H1 (cell line): ENCODE data around the gene SLC7A10. TPM values are rescaled to one million over a fixed set of nuclear protein-coding genes. Genes with fewer than 3 reads are reported as not detected.

Source experiments
- CTCF ChIA-PET: fragments of 300-600 bp; sonication (Branson Sonifier 250); formaldehyde crosslinking; loops from one replicate; lab custom pipeline; 2021; ENCODE audit not compliant: partially characterized antibody; lab: Charles Lee
- POLR2A ChIA-PET: fragments of 300-600 bp; sonication (Branson Sonifier 250); formaldehyde crosslinking; loops from one replicate; lab custom pipeline; 2021; ENCODE audit warnings: inconsistent platforms; ENCODE audit not compliant: partially characterized antibody; lab: Charles Lee
- DNase-seq, 2 experiments: peaks; one replicate each; pipeline versions ENCODE4 v3.0.0 to v3.0.0-alpha.2; 2010 to 2022; ENCODE audit warnings: low spot score in 2 of 2, low read depth in 1 of 2, mixed read lengths in 1 of 2
- FAIRE-seq: peaks from 2 replicates; lab custom pipeline; 2011; peaks lifted over from hg19 to GRCh38; lab: Jason Lieb, UNC
- H2AFZ ChIP-seq: 2 replicates; pipeline ENCODE4 v1.8.1; 2012; ENCODE audit warnings: low read length, inconsistent platforms
- H2AK5ac ChIP-seq: 2 replicates; pipeline ENCODE4 v1.6.1; 2013; ENCODE audit warnings: low read depth, low read length
- H2BK120ac ChIP-seq: replicated peaks from 2 replicates; pipeline ENCODE3; 2013; ENCODE audit warnings: low read depth, low read length, inconsistent platforms
- H2BK12ac ChIP-seq: 2 replicates; pipeline ENCODE4 v1.6.1; 2013; ENCODE audit warnings: low read depth, low read length
- H2BK15ac ChIP-seq: 2 replicates; pipeline ENCODE4 v1.6.1; 2013; ENCODE audit warnings: low read length
- H2BK20ac ChIP-seq: 2 replicates; pipeline ENCODE4 v1.6.1; 2013; ENCODE audit warnings: low read length
- H2BK5ac ChIP-seq: 2 replicates; pipeline ENCODE4 v1.6.1; 2013; ENCODE audit warnings: low read depth, low read length
- H3K14ac ChIP-seq: 2 replicates; pipeline ENCODE4 v1.6.1; 2013; ENCODE audit warnings: inconsistent platforms; ENCODE audit not compliant: insufficient read length
- H3K18ac ChIP-seq: 2 replicates; pipeline ENCODE4 v1.6.1; 2013; ENCODE audit warnings: low read length; ENCODE audit errors: extremely low read depth
- H3K23ac ChIP-seq: 2 replicates; pipeline ENCODE4 v1.6.1; 2013; ENCODE audit warnings: inconsistent platforms; ENCODE audit not compliant: insufficient read length
- H3K23me2 ChIP-seq: 2 replicates; pipeline ENCODE4 v1.6.1; 2013; ENCODE audit warnings: low read depth, low read length
- H3K27ac ChIP-seq: 2 replicates; pipeline ENCODE4 v1.6.1; 2011; ENCODE audit warnings: low read depth, low read length, inconsistent platforms
- H3K27me3 ChIP-seq, 4 experiments: replicated peaks in 1 of 4; 1 replicate in 1 of 4; 2 replicates in 3 of 4; pipeline versions ENCODE4 v1.6.1 to v1.8.1; 2011 to 2013; ENCODE audit warnings: low read length in 3 of 4, mild to moderate bottlenecking in 3 of 4, inconsistent platforms in 2 of 4, mixed read lengths in 2 of 4, moderate library complexity in 1 of 4; ENCODE audit not compliant: control insufficient read depth in 3 of 4, insufficient read depth in 3 of 4; ENCODE audit errors: extremely low read depth in 1 of 4
- H3K36me3 ChIP-seq, 4 experiments: 2 replicates each; pipeline versions ENCODE4 v1.6.1 to v1.8.1; 2011 to 2013; ENCODE audit warnings: mild to moderate bottlenecking in 4 of 4, low read length in 3 of 4, moderate library complexity in 2 of 4, control low read depth in 1 of 4, inconsistent platforms in 1 of 4; ENCODE audit not compliant: insufficient read depth in 4 of 4, control insufficient read depth in 2 of 4
- H3K4ac ChIP-seq: replicated peaks from 2 replicates; pipeline ENCODE3; 2013; ENCODE audit warnings: low read length, low read depth, mixed read lengths, inconsistent platforms; ENCODE audit not compliant: insufficient read length
- H3K4me1 ChIP-seq, 4 experiments: replicated peaks in 1 of 4; 1 replicate in 1 of 4; 2 replicates in 3 of 4; pipeline versions ENCODE4 v1.6.1 to v1.8.1; 2011 to 2013; ENCODE audit warnings: low read length in 3 of 4, inconsistent platforms in 2 of 4, mixed read lengths in 1 of 4; ENCODE audit not compliant: insufficient read depth in 4 of 4, control insufficient read depth in 3 of 4
- H3K4me2 ChIP-seq, 2 experiments: 2 replicates each; pipeline versions ENCODE4 v1.6.1 to v1.8.1; 2011 to 2013; ENCODE audit warnings: low read depth in 2 of 2, low read length in 2 of 2, control low read depth in 1 of 2, inconsistent platforms in 1 of 2, mild to moderate bottlenecking in 1 of 2; ENCODE audit not compliant: insufficient read depth in 1 of 2
- H3K4me3 ChIP-seq, 4 experiments: fragments of 200-600, 300-600 bp in 1 of 4; sonication (generic), shearing (Covaris generic), sonication (Bioruptor Twin) in 1 of 4; 2 replicates each; pipeline versions ENCODE4 v1.5.1 to v1.8.1; 2011 to 2016; ENCODE audit warnings: low read length in 4 of 4, low read depth in 3 of 4, control low read depth in 2 of 4, inconsistent platforms in 2 of 4, mild to moderate bottlenecking in 2 of 4, mixed read lengths in 1 of 4, moderate library complexity in 1 of 4; ENCODE audit not compliant: insufficient read depth in 2 of 4; ENCODE audit errors: extremely low read depth in 1 of 4
- H3K56ac ChIP-seq: replicated peaks from 2 replicates; pipeline ENCODE3; 2013; ENCODE audit warnings: low read depth, mild to moderate bottlenecking, mixed read lengths, low read length, inconsistent platforms; ENCODE audit not compliant: insufficient read length
- H3K79me1 ChIP-seq: 2 replicates; pipeline ENCODE4 v1.6.1; 2013; ENCODE audit warnings: low read depth, low read length, control low read depth
- H3K79me2 ChIP-seq, 2 experiments: 2 replicates each; pipeline versions ENCODE4 v1.6.1 to v1.8.1; 2012 to 2013; ENCODE audit warnings: low read length in 2 of 2, mild to moderate bottlenecking in 2 of 2, inconsistent platforms in 1 of 2; ENCODE audit not compliant: insufficient read depth in 2 of 2, control insufficient read depth in 1 of 2
- H3K9ac ChIP-seq, 4 experiments: replicated peaks in 1 of 4; 1 replicate in 1 of 4; 2 replicates in 3 of 4; pipeline versions ENCODE4 v1.6.1 to v1.8.1; 2011 to 2013; ENCODE audit warnings: low read depth in 3 of 4, low read length in 3 of 4, control low read depth in 2 of 4, mild to moderate bottlenecking in 2 of 4, moderate library complexity in 2 of 4, inconsistent platforms in 1 of 4; ENCODE audit errors: extremely low read depth in 1 of 4
- H3K9me3 ChIP-seq, 2 experiments: 2 replicates each; pipeline versions ENCODE4 v1.6.1 to v1.8.1; 2012 to 2013; ENCODE audit warnings: mild to moderate bottlenecking in 2 of 2, moderate library complexity in 2 of 2, control low read depth in 1 of 2, inconsistent platforms in 1 of 2, low read depth in 1 of 2, low read length in 1 of 2, mixed read lengths in 1 of 2; ENCODE audit not compliant: insufficient read depth in 2 of 2
- H4K20me1 ChIP-seq, 2 experiments: replicated peaks in 1 of 2; 2 replicates each; pipeline versions ENCODE3 to v1.8.1; 2011 to 2013; ENCODE audit warnings: inconsistent platforms in 2 of 2, low read length in 2 of 2, mild to moderate bottlenecking in 1 of 2; ENCODE audit not compliant: insufficient read depth in 2 of 2, control insufficient read depth in 1 of 2
- H4K5ac ChIP-seq: 2 replicates; pipeline ENCODE4 v1.6.1; 2013; ENCODE audit warnings: low read length, low read depth, mixed read lengths, inconsistent platforms; ENCODE audit not compliant: insufficient read length
- H4K8ac ChIP-seq: 2 replicates; pipeline ENCODE4 v1.8.0; 2013; ENCODE audit warnings: mild to moderate bottlenecking, moderate library complexity, low read length, inconsistent platforms; ENCODE audit not compliant: insufficient read depth; ENCODE audit errors: extremely low read depth
- H4K91ac ChIP-seq: replicated peaks from 2 replicates; pipeline ENCODE3; 2013; ENCODE audit warnings: low read length, mixed read lengths, inconsistent platforms; ENCODE audit not compliant: insufficient read length
- CEBPB ChIP-seq: IDR thresholded peaks from 2 replicates; pipeline ENCODE4 v1.6.1; 2012; ENCODE audit warnings: low read depth, low read length
- HDAC6 ChIP-seq: IDR thresholded peaks from one replicate; pipeline ENCODE4 v1.7.1; 2012; ENCODE audit warnings: low read depth, mild to moderate bottlenecking, inconsistent platforms, low read length, moderate library complexity
- KDM5A ChIP-seq: fragments of 200-600 bp; IDR thresholded peaks from 2 replicates; pipeline ENCODE4 v1.7.1; 2012; ENCODE audit warnings: mild to moderate bottlenecking, low read length, inconsistent platforms, mixed read lengths
- NRF1 ChIP-seq: IDR thresholded peaks from 2 replicates; pipeline ENCODE4 v1.6.1; 2011; ENCODE audit warnings: mild to moderate bottlenecking, low read depth, low read length, improper control_type of control experiment
- RAD21 ChIP-seq, 2 experiments: IDR thresholded peaks in 1 of 2; conservative IDR thresholded peaks in 1 of 2; 2 replicates each; pipeline ENCODE4 v1.6.1; 2011; ENCODE audit warnings: low read depth in 2 of 2, low read length in 2 of 2, improper control_type of control experiment in 1 of 2, inconsistent platforms in 1 of 2, mild to moderate bottlenecking in 1 of 2, moderate library complexity in 1 of 2
- RXRA ChIP-seq: IDR thresholded peaks from 2 replicates; pipeline ENCODE4 v1.6.1; 2011; ENCODE audit warnings: low read depth, mild to moderate bottlenecking, low read length, moderate library complexity; ENCODE audit not compliant: insufficient read depth
- YY1 ChIP-seq: IDR thresholded peaks from 2 replicates; pipeline ENCODE4 v1.6.1; 2011; ENCODE audit warnings: low read depth, mild to moderate bottlenecking, low read length
- WGBS, 2 experiments: shearing (Covaris generic) in 1 of 2; methylation state at CpG; one replicate each; pipeline versions ENCODE4 v1.1.6 to v1.1.7; 2013 to 2015; ENCODE audit warnings: low lambda C conversion rate in 2 of 2, mixed read lengths in 2 of 2, inconsistent platforms in 1 of 2, low coverage in 1 of 2, missing lambda C conversion rate in 1 of 2; ENCODE audit not compliant: insufficient replicate concordance in 2 of 2, insufficient coverage in 1 of 2, insufficient read length in 1 of 2; ENCODE audit errors: extremely low coverage in 1 of 2, missing lambda C conversion rate in 1 of 2; 5-methylcytosine and 5-hydroxymethylcytosine counted together
- polyA plus RNA-seq, 7 experiments: library from polyadenylated mRNA; depleted of rRNA in 3 of 7; stranded (reverse) in 5 of 7; unstranded in 2 of 7; fragments of >200 nt in 5 of 7; fragments of 200-250 nt in 2 of 7; gene quantifications; 1 replicate in 5 of 7; 2 replicates in 1 of 7; 4 replicates in 1 of 7; pipeline versions ENCODE4 v1.2.1 to v1.2.3, GENCODE V29; 2011 to 2013; ENCODE audit warnings: missing spikeins in 2 of 7, mixed read lengths in 2 of 7
- total RNA-seq: library from RNA; stranded (reverse); fragmentation: NEBNext Ultra II Directional; extraction: Animal tissue kit (Norgen Biotek cat#: 25700); gene quantifications from 2 replicates; pipeline ENCODE4 v1.2.1, GENCODE V29; 2021
- TF ChIP-seq, protein P1 (sequence below): IDR thresholded peaks from 2 replicates; pipeline ENCODE4 v1.6.1; 2012; ENCODE audit warnings: inconsistent platforms

SLC7A10 gene
- total and polyA plus RNA-seq, 2 of the 8 experiments (the other 6 are each of a cell fraction or from before 2014, with no cell fraction given) = 3.7 to 7.1 TPM

DNA sequence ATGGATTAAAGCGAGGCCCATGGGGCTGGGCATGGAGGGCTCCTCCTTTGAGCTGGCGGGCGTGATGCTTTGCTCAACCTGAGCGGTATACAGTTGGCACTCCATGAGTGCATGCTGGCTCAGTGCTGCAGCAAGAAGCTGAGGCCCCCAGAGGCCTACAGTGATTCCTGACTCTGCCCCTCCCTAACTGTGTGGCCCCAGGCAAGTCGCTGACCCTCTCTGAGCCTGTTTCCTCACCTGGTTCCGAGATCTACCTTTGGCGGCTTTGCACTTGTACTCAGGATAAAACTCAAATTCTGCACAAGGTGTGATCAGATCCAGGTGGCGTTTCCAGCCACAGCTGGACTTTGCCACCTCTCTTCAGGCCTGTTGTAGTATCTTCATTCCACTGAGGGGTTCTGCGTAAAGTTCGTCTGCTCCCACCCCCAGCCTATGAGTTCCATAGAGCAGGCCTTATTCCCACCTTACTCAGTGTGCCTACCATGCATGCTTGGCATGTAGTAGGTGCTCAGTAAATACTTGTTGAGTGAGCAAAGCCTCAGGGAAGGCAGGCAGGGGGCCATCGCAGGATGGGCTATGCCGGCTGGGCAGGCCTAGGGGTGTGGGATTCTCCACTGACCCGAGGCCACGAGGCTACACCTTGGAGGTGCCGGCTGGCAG lies 23.6 kb downstream of the SLC7A10 start:
- no peak overlapping the region for H3K4me2 ChIP-seq
- DNase-seq = no peak
- TF ChIP-seq, protein P1, sequence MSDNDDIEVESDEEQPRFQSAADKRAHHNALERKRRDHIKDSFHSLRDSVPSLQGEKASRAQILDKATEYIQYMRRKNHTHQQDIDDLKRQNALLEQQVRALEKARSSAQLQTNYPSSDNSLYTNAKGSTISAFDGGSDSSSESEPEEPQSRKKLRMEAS = no peak
- TF ChIP-seq RXRA (no peak), RAD21 (IDR thresholded peaks at IDR 0.05 in 1 of 2, conservative IDR thresholded peaks at IDR 0.05 in 1 of 2; ENCODE audit: low read depth in 2 of 2, low read length in 2 of 2) (no peak), CEBPB (no peak), HDAC6 (no peak), NRF1 (no peak), KDM5A (no peak), YY1 (no peak)
- H3K4ac ChIP-seq = no peak overlapping the region
- H4K20me1 ChIP-seq = peaks cover 4 to 11% of the 10 kb centered on the region in 2 experiments
- 95% methylated on average over 15 of the region's 15 CpGs; no CpG with 5 or more reads in 1 of the 2 experiments for WGBS, 2 experiments
- H2BK15ac ChIP-seq = no peak overlapping the region
- H3K18ac ChIP-seq = no peak overlapping the region
- H3K36me3 ChIP-seq = peaks cover 0 to 25% (median 2%) of the 10 kb centered on the region in 4 experiments; a peak in 4 of 8 replicates
- H3K27ac ChIP-seq = no peak overlapping the region
- no peak overlapping the region for H4K5ac ChIP-seq
- H2BK5ac ChIP-seq = no peak overlapping the region
- no peaks in the 10 kb centered on the region for H3K27me3 ChIP-seq
- H4K91ac ChIP-seq = no peak overlapping the region
- no peak overlapping the region for H2BK20ac ChIP-seq
- POLR2A ChIA-PET = interaction anchor here (1.2 kb wide), 1 partner anchor 10 kb away, joined by 3 read pairs; no protein-coding TSS in a partner anchor
- H3K79me1 ChIP-seq = peaks cover 3% of the 10 kb centered on the region; the same call in 1 of the 2 replicates
- no peak overlapping the region for H3K56ac ChIP-seq
- no peak overlapping the region for H2AK5ac ChIP-seq
- H3K9ac ChIP-seq = no peak overlapping the region
- no peaks in the 10 kb centered on the region for H3K23me2 ChIP-seq
- no peak overlapping the region for H2BK12ac ChIP-seq
- no peak overlapping the region for H4K8ac ChIP-seq
- no peak for FAIRE-seq
- CTCF ChIA-PET = interaction anchor here (1.2 to 1.4 kb wide), 3 partner anchors 9 to 29 kb away, joined by 3 to 4 read pairs (median 4); no protein-coding TSS in a partner anchor
- no peaks in the 10 kb centered on the region for H3K9me3 ChIP-seq
- H2AFZ ChIP-seq = no peak overlapping the region
- no peaks in the 10 kb centered on the region for H3K4me1 ChIP-seq
- no peaks in the 10 kb centered on the region for H3K79me2 ChIP-seq
- H3K4me3 ChIP-seq = no peak overlapping the region
- H3K14ac ChIP-seq = no peak overlapping the region
- H2BK120ac ChIP-seq = no peak overlapping the region
- H3K23ac ChIP-seq = no peak overlapping the region
